ENCODE results near the gene ARL14. TPM values are rescaled to one million over a fixed set of nuclear protein-coding genes. Genes with fewer than 3 reads are reported as not detected.

Gene ARL14
- total RNA-seq, 4 donors from 2014 or later = 2.5 to 28.9 (median 16.5) TPM

- H3K27me3 ChIP-seq = no peaks in the 10 kb centered on the region
- no peak overlapping the region for H3K4me3 ChIP-seq
Observed at GRCh38 chr3:160649596-160649995, 27.4 kb upstream of the ARL14 start.

DNA sequence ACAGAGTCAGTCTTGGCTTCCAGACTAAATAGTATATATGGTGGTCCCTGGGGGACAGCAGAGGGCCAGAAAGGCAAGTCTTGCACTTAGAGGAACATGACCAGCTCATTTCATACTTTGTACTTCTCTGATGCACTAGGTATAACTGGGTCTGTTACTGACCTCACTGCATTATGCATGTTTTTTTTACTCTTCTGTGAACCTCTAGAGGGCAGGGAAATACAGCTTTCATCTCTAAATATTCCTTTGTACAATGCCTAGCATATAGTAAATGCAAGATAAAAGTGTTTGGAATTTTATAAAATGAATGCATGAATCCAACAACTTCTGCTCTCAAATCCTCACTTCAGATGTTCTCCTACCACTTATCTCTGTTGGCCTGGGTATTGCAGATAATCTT is 23.4 kb upstream of the ARL14 start:
- Histone ChIP-seq H3K9me3 (no peaks in the 10 kb centered on the region), H3K4me1 (no peaks in the 10 kb centered on the region), H3K27ac (no peak overlapping the region), H3K36me3 (no peaks in the 10 kb centered on the region), H3K4me3 (no peak overlapping the region), H3K27me3 (no peaks in the 10 kb centered on the region)
- DNase-seq = no peak
- TF ChIP-seq POLR2A (IDR thresholded peaks at IDR 0.05) = no peak
- TF ChIP-seq CTCF (IDR thresholded peaks at IDR 0.05) = peak in 3 of 6 experiments; percentile 24 to 43 (median 32)

More at GRCh38 chr3:160649596-160649995, 27.4 kb upstream of the ARL14 start:
- DNase-seq = no peak
- H3K9me3 ChIP-seq = no peaks in the 10 kb centered on the region
- H3K27ac ChIP-seq = no peak overlapping the region
- no peaks in the 10 kb centered on the region for H3K36me3 ChIP-seq
- TF ChIP-seq CTCF (IDR thresholded peaks at IDR 0.05) (no peak), POLR2A (IDR thresholded peaks at IDR 0.05) (no peak)
- H3K4me1 ChIP-seq = no peaks in the 10 kb centered on the region

GRCh38 chr3:160660902-160661301 is 16.1 kb upstream of the ARL14 start:
- DNase-seq = no peak

GRCh38 chr3:160661660-160662059 is 15.3 kb upstream of the ARL14 start:
- no peak for DNase-seq
- TF ChIP-seq POLR2A (IDR thresholded peaks at IDR 0.05) (no peak), CTCF (IDR thresholded peaks at IDR 0.05) (no peak)
- H3K27me3 ChIP-seq = no peaks in the 10 kb centered on the region
- peaks cover 0 to 4% (median 0%) of the 10 kb centered on the region in 4 donors for H3K4me1 ChIP-seq
- H3K36me3 ChIP-seq = no peaks in the 10 kb centered on the region
- H3K27ac ChIP-seq = no peak overlapping the region
- H3K9me3 ChIP-seq = no peaks in the 10 kb centered on the region
- no peak overlapping the region for H3K4me3 ChIP-seq

More at GRCh38 chr3:160660902-160661301, 16.1 kb upstream of the ARL14 start:
- H3K4me1 ChIP-seq = no peaks in the 10 kb centered on the region
- no peaks in the 10 kb centered on the region for H3K9me3 ChIP-seq
- H3K4me3 ChIP-seq = no peak overlapping the region
- H3K36me3 ChIP-seq = no peaks in the 10 kb centered on the region
- no peak for TF ChIP-seq CTCF (IDR thresholded peaks at IDR 0.05)
- no peak for TF ChIP-seq POLR2A (IDR thresholded peaks at IDR 0.05)
- no peaks in the 10 kb centered on the region for H3K27me3 ChIP-seq
- H3K27ac ChIP-seq = no peak overlapping the region

GRCh38 chr3:160665231-160665630 is 11.7 kb upstream of the ARL14 start:
- no peak for DNase-seq
- TF ChIP-seq POLR2A (IDR thresholded peaks at IDR 0.05) = no peak
- no peak for TF ChIP-seq CTCF (IDR thresholded peaks at IDR 0.05)
- Histone ChIP-seq H3K36me3 (no peaks in the 10 kb centered on the region), H3K27me3 (no peaks in the 10 kb centered on the region), H3K4me3 (peak overlapping the region in 1 of 4 donors; percentile 8), H3K27ac (peak overlapping the region in 2 of 4 donors; percentile 61 to 64), H3K9me3 (no peaks in the 10 kb centered on the region), H3K4me1 (peaks cover 0 to 4% (median 0%) of the 10 kb centered on the region in 4 donors)
